KOPT-K1 (cell line): ENCODE results near the gene TTLL9.

Experiments
- H3K27ac ChIP-seq: fragments of 200-600 bp; sonication (generic); 2 replicates; pipeline ENCODE4 v1.5.1; 2016; ENCODE audit warnings: antibody characterized with exemption, mild to moderate bottlenecking, low read depth, low read length; ENCODE audit not compliant: poor library complexity, severe bottlenecking
- H3K36me3 ChIP-seq: fragments of 200-600 bp; sonication (generic); 2 replicates; pipeline ENCODE4 v1.5.1; 2017; ENCODE audit warnings: antibody characterized with exemption, mild to moderate bottlenecking, low read length, moderate library complexity; ENCODE audit not compliant: insufficient read depth
- H3K9me3 ChIP-seq: fragments of 200-600 bp; sonication (generic); 2 replicates; pipeline ENCODE4 v1.5.1; 2017; ENCODE audit warnings: antibody characterized with exemption, low read length, mild to moderate bottlenecking; ENCODE audit not compliant: insufficient read depth, poor library complexity, severe bottlenecking

TTLL9 gene

DNA sequence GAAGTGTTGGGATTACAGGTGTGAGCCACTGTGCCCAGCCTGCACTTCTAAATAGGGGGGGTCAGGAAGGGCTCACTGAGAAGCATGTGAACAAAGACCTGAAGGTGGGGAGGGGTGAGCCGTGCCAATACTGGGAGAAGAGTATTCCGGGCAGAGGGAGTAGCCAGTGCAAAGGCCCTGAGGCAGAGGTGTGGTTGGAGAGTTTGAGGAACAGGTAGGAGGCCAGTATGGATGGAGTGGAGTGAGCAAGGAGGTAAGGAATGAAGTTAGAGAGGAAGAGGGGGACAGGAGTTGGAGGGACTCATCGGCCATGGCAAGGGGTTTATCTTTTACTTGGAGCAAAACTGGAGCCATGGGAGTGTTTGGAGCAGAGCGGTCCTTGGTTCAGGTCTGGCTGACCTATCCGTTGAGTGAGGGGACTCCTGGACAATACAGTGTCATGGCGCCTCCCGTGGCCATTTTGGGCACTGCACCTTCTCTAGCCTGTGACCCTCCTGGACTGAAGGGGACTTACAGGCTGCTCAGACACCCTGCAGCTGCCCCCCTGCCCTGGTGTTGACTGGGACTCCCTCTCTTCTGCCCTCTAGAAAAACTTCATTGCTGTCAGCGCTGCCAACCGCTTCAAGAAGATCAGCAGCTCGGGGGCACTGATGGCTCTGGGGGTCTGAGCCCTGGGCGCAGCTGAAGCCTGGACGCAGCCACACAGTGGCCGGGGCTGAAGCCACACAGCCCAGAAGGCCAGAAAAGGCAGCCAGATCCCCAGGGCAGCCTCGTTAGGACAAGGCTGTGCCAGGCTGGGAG lies 37.1 kb upstream of the TTLL9 start:
- Histone ChIP-seq H3K36me3 (no peaks in the 10 kb centered on the region), H3K27ac (no peak overlapping the region), H3K9me3 (no peaks in the 10 kb centered on the region)

DNA sequence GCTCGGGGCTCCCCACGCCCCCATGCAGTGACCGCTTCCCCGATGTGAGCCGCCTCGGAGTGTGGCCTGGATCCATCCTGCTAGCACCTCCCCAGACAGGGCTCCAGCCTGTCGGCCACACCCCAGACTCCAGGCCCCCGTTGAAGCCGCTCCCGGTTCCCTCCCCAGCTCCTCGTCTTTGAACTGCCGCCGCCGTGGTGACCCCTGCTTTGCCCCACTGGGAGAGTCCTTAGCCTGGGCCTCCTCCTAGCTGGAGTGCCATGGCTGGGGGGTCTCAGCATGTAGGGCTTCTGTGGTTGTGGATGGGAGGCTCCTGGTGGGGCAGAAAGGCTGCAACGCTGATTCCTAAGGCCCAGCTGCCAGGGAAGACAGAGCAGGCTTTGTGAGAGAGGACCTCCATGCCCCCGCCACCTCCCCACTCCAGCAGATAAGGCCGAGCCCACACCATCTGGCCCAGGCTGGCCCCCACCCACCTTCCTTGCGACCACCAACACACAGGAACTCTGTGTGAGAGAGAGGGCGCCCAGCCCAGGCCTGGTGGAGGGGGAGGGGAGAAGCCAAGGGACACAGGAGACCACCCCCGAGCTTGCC lies 36.4 kb upstream of the TTLL9 start:
- Histone ChIP-seq H3K36me3 (no peaks in the 10 kb centered on the region), H3K27ac (no peak overlapping the region), H3K9me3 (no peaks in the 10 kb centered on the region)

GRCh38 chr20:31835554-31835953 lies 34.9 kb upstream of the TTLL9 start:
- Histone ChIP-seq H3K27ac (no peak overlapping the region), H3K36me3 (no peaks in the 10 kb centered on the region), H3K9me3 (no peaks in the 10 kb centered on the region)

GRCh38 chr20:31835977-31836852 lies 34.2 kb upstream of the TTLL9 start:
- Histone ChIP-seq H3K27ac (no peak overlapping the region), H3K36me3 (no peaks in the 10 kb centered on the region), H3K9me3 (no peaks in the 10 kb centered on the region)

DNA sequence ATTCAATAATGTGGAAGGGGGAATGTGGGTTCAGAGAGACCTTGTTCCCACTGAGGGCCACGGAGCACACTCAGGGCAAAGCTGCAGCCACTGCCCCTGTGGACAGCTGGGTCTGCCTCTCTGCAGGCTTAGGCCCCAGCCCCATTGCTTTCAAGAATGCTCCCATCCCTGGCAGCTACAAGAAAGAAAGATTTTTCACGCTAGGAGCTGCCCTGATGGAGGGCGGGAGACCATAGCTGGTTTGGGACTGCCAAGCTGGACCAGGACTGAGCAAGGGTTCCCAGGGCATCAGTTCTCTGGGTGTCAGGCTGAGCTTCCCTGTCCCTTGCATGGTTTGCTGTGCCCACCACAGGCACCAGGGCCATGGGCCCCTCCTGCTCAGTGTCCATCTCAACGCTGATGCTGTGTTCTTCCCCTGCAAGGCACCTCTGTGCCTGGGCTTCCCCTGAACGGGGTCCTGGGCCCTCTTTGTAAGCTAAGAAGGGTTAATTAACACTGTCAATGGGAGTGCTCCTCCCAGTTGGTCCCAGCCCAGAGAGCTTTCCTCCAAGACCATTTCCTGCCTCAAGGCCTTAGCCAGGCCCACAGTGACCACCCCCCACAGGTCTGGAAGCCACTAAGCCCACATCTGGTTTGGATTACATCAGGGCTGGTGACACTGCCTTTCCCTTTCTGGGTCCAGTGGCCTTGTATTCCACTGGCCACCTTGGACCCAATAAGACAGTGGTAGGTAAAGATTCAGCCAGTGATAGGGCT lies 33.4 kb upstream of the TTLL9 start:
- H3K27ac ChIP-seq, result no peak overlapping the region
- no peaks in the 10 kb centered on the region for H3K9me3 ChIP-seq

GRCh38 chr20:31837896-31838397 lies 32.5 kb upstream of the TTLL9 start:
- H3K27ac ChIP-seq, result no peak overlapping the region
- H3K36me3 ChIP-seq, result no peaks in the 10 kb centered on the region
- H3K9me3 ChIP-seq, result no peaks in the 10 kb centered on the region

More for the DNA sequence above, 33.4 kb upstream of the TTLL9 start:
- no peaks in the 10 kb centered on the region for H3K36me3 ChIP-seq

DNA sequence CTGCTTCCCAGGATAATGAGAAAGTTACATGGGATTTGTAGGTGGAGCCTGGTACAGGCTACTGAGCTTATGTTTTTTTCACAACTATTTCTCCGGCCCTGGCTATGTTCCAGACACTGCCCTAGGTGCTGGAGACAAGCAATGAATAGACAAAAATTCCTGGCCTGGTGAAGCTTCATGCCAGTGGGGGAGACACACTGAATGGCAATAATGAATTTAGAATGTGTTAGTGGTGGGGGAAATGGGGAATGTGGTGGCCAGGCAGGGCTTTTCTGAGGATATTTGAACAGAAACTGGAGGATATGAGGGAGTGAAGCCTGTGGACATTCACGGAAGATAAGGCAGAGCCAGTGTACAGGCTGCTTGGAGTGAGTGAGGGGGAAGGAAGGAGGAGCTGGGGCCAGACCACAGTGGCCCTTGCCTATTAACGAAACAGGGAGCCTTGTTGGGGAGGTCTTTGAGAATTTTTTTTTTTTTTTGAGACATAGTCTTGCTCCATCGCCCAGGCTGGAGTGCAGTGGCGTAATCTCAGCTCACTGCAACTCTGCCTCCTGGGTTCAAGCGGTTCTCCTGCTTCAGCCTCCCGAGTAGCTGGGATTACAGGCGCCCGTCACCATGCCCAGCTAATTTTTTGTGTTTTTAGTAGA lies 31.7 kb upstream of the TTLL9 start:
- no peak overlapping the region for H3K27ac ChIP-seq
- no peaks in the 10 kb centered on the region for H3K36me3 ChIP-seq
- H3K9me3 ChIP-seq, result no peaks in the 10 kb centered on the region

DNA sequence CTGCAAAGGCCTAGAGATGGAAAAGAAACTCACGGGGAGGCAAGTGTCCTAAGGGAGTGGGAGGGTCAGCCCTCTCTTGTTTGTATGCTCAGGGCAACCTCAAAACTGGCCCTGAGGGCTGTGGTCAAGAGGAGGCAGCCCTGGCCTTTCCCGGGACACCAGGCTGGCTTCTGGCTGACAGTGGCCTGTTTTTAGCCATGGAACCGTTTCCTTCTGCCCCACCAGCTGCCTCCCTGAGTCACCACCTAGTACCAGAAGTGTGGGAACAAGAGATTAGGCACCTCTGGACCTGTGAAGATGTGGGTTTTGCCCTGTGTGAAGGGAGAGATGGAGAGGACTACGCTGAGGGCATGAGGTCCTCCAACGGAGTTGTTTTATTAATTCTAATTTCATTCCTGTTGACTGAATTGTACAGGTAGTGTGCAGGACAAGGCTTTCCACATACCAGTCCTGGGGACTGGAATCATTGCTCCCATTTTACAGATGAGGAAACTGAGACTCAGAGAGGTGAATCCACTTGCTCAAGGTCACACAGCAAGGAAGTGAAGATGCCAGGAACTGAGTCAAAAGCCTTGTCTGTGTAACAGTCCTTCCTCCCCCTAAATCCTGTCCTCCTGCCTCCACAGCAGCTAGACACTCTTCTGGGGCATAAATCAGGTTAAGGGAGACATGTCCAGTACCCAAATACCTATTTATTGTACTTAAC lies 30.5 kb upstream of the TTLL9 start:
- no peaks in the 10 kb centered on the region for H3K9me3 ChIP-seq
- no peak overlapping the region for H3K27ac ChIP-seq
- H3K36me3 ChIP-seq, result no peaks in the 10 kb centered on the region

GRCh38 chr20:31840906-31841816 lies 29.3 kb upstream of the TTLL9 start:
- Histone ChIP-seq H3K9me3 (no peaks in the 10 kb centered on the region), H3K27ac (no peak overlapping the region), H3K36me3 (no peaks in the 10 kb centered on the region)

- no peaks in the 10 kb centered on the region for H3K36me3 ChIP-seq
- H3K27ac ChIP-seq, result no peak overlapping the region
- H3K9me3 ChIP-seq, result no peaks in the 10 kb centered on the region
Measured at GRCh38 chr20:31841928-31842327, 28.5 kb upstream of the TTLL9 start.

DNA sequence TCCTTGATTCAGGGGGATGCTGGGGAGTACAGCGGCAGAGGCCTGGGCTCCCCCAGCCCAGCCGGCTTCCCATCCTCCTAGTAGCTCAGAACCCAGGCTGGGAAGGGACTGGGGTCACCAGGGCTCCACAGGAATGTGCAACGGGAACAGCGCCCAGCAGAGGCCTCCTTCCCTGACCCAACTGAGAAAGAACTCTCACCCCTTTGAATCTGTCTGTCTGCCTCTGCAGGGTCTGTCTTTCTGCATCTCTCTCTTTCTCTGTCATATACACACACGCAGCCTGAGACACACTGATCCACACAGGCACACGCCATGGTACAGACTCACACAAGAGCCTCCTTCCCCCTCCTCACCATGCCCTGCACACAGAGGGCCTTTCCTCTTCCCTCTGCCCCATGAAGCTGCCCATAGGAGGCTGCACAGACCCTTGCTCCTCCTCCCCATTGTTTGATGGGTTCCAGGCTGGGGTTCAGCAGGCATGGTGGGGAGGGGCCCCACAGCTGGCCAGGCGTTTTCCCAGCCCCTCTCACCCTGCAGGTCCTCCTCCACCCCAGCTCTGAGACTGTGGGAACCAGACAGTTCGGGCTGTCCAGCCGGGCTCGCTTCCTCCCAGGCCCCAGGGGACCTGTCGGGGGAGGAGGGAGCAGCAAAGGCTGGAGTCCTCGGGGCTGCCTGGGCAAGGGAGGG lies 27.8 kb upstream of the TTLL9 start:
- Histone ChIP-seq H3K27ac (no peak overlapping the region), H3K36me3 (no peaks in the 10 kb centered on the region), H3K9me3 (no peaks in the 10 kb centered on the region)

GRCh38 chr20:31843288-31843687 lies 27.1 kb upstream of the TTLL9 start:
- Histone ChIP-seq H3K9me3 (no peaks in the 10 kb centered on the region), H3K27ac (no peak overlapping the region), H3K36me3 (no peaks in the 10 kb centered on the region)
